CD14-positive monocyte (primary cell): Measurements from ENCODE around the gene SOX14. TPM values are rescaled to one million over a fixed set of nuclear protein-coding genes. Genes with fewer than 3 reads are reported as not detected.

Experiments
- DNase-seq, 3 donors: peaks; one replicate each; pipeline ENCODE4 v3.0.0-alpha.2; 2011 to 2022
- H2AFZ ChIP-seq: 2 replicates; pipeline ENCODE4 v1.6.0; 2012; ENCODE audit warnings: mild to moderate bottlenecking, low read depth, low read length, inconsistent platforms; ENCODE audit not compliant: insufficient read depth, poor library complexity, severe bottlenecking
- H3K27ac ChIP-seq, 2 donors: 1 replicate in 1 of 2; 2 replicates in 1 of 2; pipeline ENCODE4 v1.5.1; 2012 to 2013; ENCODE audit warnings: low read length in 2 of 2, control low read depth in 1 of 2, inconsistent platforms in 1 of 2, low read depth in 1 of 2, mild to moderate bottlenecking in 1 of 2
- H3K27me3 ChIP-seq, 2 donors: one replicate each; pipeline versions ENCODE4 v1.6.0 to v1.6.1; 2011 to 2013; ENCODE audit warnings: low read length in 2 of 2; ENCODE audit not compliant: control insufficient read depth in 2 of 2, insufficient read depth in 2 of 2
- H3K36me3 ChIP-seq, 2 donors: replicated peaks in 1 of 2; 1 replicate in 1 of 2; 2 replicates in 1 of 2; pipeline versions ENCODE4 v1.5.1 to v1.6.1; 2012 to 2013; ENCODE audit warnings: low read length in 2 of 2, control low read depth in 1 of 2, inconsistent platforms in 1 of 2, mild to moderate bottlenecking in 1 of 2; ENCODE audit not compliant: insufficient read depth in 2 of 2, control insufficient read depth in 1 of 2
- H3K4me1 ChIP-seq, 2 donors: 1 replicate in 1 of 2; 2 replicates in 1 of 2; pipeline versions ENCODE4 v1.5.1 to v1.6.1; 2012 to 2013; ENCODE audit warnings: low read length in 2 of 2, control low read depth in 1 of 2, inconsistent platforms in 1 of 2, mild to moderate bottlenecking in 1 of 2, moderate library complexity in 1 of 2; ENCODE audit not compliant: insufficient read depth in 2 of 2, control insufficient read depth in 1 of 2
- H3K4me2 ChIP-seq: replicated peaks from 2 replicates; pipeline ENCODE3; 2012; ENCODE audit warnings: low read length, moderate library complexity, mild to moderate bottlenecking; ENCODE audit not compliant: poor library complexity, severe bottlenecking; ENCODE audit errors: extremely low read depth
- H3K4me3 ChIP-seq, 3 experiments: fragments of 200-600 bp in 1 of 3; sonication (generic) in 1 of 3; replicated peaks in 1 of 3; 1 replicate in 2 of 3; 2 replicates in 1 of 3; pipeline ENCODE4 v1.5.1; 2011 to 2013; ENCODE audit warnings: low read length in 3 of 3, mild to moderate bottlenecking in 3 of 3, control low read depth in 2 of 3, low read depth in 2 of 3, inconsistent platforms in 1 of 3, moderate library complexity in 1 of 3
- H3K79me2 ChIP-seq: 2 replicates; pipeline ENCODE4 v1.6.0; 2012; ENCODE audit warnings: mild to moderate bottlenecking, control low read depth, inconsistent platforms, low read length, moderate library complexity; ENCODE audit not compliant: insufficient read depth
- H3K9ac ChIP-seq: 2 replicates; pipeline ENCODE4 v1.6.0; 2017; ENCODE audit warnings: low read length, mild to moderate bottlenecking; ENCODE audit not compliant: insufficient read depth, poor library complexity, severe bottlenecking
- H3K9me3 ChIP-seq, 2 donors: replicated peaks in 1 of 2; 1 replicate in 1 of 2; 2 replicates in 1 of 2; pipeline versions ENCODE4 v1.5.1 to v1.6.1; 2012 to 2013; ENCODE audit warnings: low read length in 2 of 2, control low read depth in 1 of 2; ENCODE audit not compliant: control insufficient read depth in 1 of 2, insufficient read depth in 1 of 2
- H4K20me1 ChIP-seq: 2 replicates; pipeline ENCODE4 v1.6.0; 2012; ENCODE audit warnings: mild to moderate bottlenecking, low read length, control low read depth, moderate library complexity; ENCODE audit not compliant: insufficient read depth
- H3K27ac Mint-ChIP-seq, 7 donors: one replicate each; pipeline ENCODE4 v1.8.0; 2020; ENCODE audit warnings: mild to moderate bottlenecking in 7 of 7, mixed read lengths in 7 of 7, moderate library complexity in 6 of 7, inconsistent platforms in 2 of 7
- H3K27me3 Mint-ChIP-seq, 3 donors: one replicate each; pipeline ENCODE4 v1.8.0; 2021 to 2022; ENCODE audit warnings: low read depth in 3 of 3, mild to moderate bottlenecking in 3 of 3, mixed read lengths in 3 of 3, moderate library complexity in 3 of 3, inconsistent platforms in 1 of 3
- H3K36me3 Mint-ChIP-seq, 2 donors: one replicate each; pipeline ENCODE4 v1.8.0; 2020; ENCODE audit warnings: mixed read lengths in 2 of 2, inconsistent platforms in 1 of 2, mild to moderate bottlenecking in 1 of 2
- H3K4me1 Mint-ChIP-seq: one replicate; pipeline ENCODE4 v1.8.0; 2020; ENCODE audit warnings: mild to moderate bottlenecking, mixed read lengths
- H3K4me3 Mint-ChIP-seq, 2 donors: one replicate each; pipeline ENCODE4 v1.8.0; 2020; ENCODE audit warnings: mild to moderate bottlenecking in 2 of 2, mixed read lengths in 2 of 2, moderate library complexity in 1 of 2
- H3K9me3 Mint-ChIP-seq, 7 donors: one replicate each; pipeline ENCODE4 v1.8.0; 2020 to 2022; ENCODE audit warnings: mixed read lengths in 7 of 7, mild to moderate bottlenecking in 6 of 7, moderate library complexity in 6 of 7, inconsistent platforms in 2 of 7
- CTCF ChIP-seq: fragments of 200-600 bp; IDR thresholded peaks from one replicate; pipeline ENCODE4 v1.8.0; 2022; ENCODE audit warnings: antibody characterized with exemption, mild to moderate bottlenecking
- WGBS: methylation state at CpG from one replicate; pipeline ENCODE4 v1.1.5; 2013; ENCODE audit warnings: missing lambda C conversion rate; ENCODE audit not compliant: insufficient coverage; 5-methylcytosine and 5-hydroxymethylcytosine counted together
- intact Hi-C, 2 donors: fragments of 100-400 bp; cut with micrococcal nuclease; formaldehyde crosslinking; loops; one replicate each; pipeline versions ENCODE4 v1.15.0 to v1.15.1; 2023
- polyA plus RNA-seq, 3 donors: library from polyadenylated mRNA; depleted of rRNA in 1 of 3; unstranded in 2 of 3; stranded (reverse) in 1 of 3; fragments of 300-500 nt in 2 of 3; fragments of >200 nt in 1 of 3; fragmentation: Illumina TruSeq in 2 of 3; gene quantifications; 1 replicate in 2 of 3; 2 replicates in 1 of 3; pipeline ENCODE4 v1.2.3, GENCODE V29; 2012 to 2021

SOX14 gene
- polyA plus RNA-seq, 3 donors, result not detected

- TF ChIP-seq CTCF, result no peak
- H3K9me3 Mint-ChIP-seq, result peaks cover 0 to 1% (median 0%) of the 10 kb centered on the region in 7 donors
- peaks cover 5 to 17% (median 7%) of the 10 kb centered on the region in 3 donors for H3K27me3 Mint-ChIP-seq
- no peak overlapping the region for H3K27ac Mint-ChIP-seq
- H3K9ac ChIP-seq, result no peak overlapping the region
- no peak overlapping the region for H3K27ac ChIP-seq
- H4K20me1 ChIP-seq, result no peaks in the 10 kb centered on the region
- H3K4me3 Mint-ChIP-seq, result no peak overlapping the region
- intact Hi-C loops, result no loop called here
- H3K4me2 ChIP-seq, result no peak overlapping the region
- no peaks in the 10 kb centered on the region for H3K4me1 Mint-ChIP-seq
- H3K79me2 ChIP-seq, result no peaks in the 10 kb centered on the region
- H3K36me3 ChIP-seq, result no peaks in the 10 kb centered on the region
- H3K4me3 ChIP-seq, result no peak overlapping the region
- no peaks in the 10 kb centered on the region for H3K4me1 ChIP-seq
- WGBS, result 80% methylated on average over 5 of the region's 5 CpGs
- H3K27me3 ChIP-seq, result peaks cover 2 to 8% of the 10 kb centered on the region in 2 donors
- H2AFZ ChIP-seq, result no peak overlapping the region
- no peaks in the 10 kb centered on the region for H3K36me3 Mint-ChIP-seq
- no peaks in the 10 kb centered on the region for H3K9me3 ChIP-seq
- DNase-seq, result no peak
Measured at GRCh38 chr3:137789236-137789635, 25.1 kb downstream of the SOX14 start.

GRCh38 chr3:137792626-137793271, 28.6 kb downstream of the SOX14 start:
- H3K79me2 ChIP-seq, result no peaks in the 10 kb centered on the region
- H4K20me1 ChIP-seq, result no peaks in the 10 kb centered on the region
- Mint-ChIP-seq H3K27me3 (peaks cover 5 to 7% (median 7%) of the 10 kb centered on the region in 3 donors), H3K36me3 (no peaks in the 10 kb centered on the region), H3K27ac (no peak overlapping the region), H3K9me3 (no peaks in the 10 kb centered on the region), H3K4me1 (no peaks in the 10 kb centered on the region), H3K4me3 (no peak overlapping the region)
- H3K4me1 ChIP-seq, result no peaks in the 10 kb centered on the region
- TF ChIP-seq CTCF, result no peak
- no peaks in the 10 kb centered on the region for H3K27me3 ChIP-seq
- no peaks in the 10 kb centered on the region for H3K9me3 ChIP-seq
- H3K9ac ChIP-seq, result no peak overlapping the region
- H3K36me3 ChIP-seq, result no peaks in the 10 kb centered on the region
- no peak for DNase-seq
- H3K27ac ChIP-seq, result no peak overlapping the region
- H2AFZ ChIP-seq, result no peak overlapping the region
- no peak overlapping the region for H3K4me3 ChIP-seq
- no peak overlapping the region for H3K4me2 ChIP-seq
- WGBS, result 7% methylated on average over 3 of the region's 3 CpGs
- intact Hi-C loops, result no loop called here
